Measurements from ENCODE around the gene GFOD1.

DNA sequence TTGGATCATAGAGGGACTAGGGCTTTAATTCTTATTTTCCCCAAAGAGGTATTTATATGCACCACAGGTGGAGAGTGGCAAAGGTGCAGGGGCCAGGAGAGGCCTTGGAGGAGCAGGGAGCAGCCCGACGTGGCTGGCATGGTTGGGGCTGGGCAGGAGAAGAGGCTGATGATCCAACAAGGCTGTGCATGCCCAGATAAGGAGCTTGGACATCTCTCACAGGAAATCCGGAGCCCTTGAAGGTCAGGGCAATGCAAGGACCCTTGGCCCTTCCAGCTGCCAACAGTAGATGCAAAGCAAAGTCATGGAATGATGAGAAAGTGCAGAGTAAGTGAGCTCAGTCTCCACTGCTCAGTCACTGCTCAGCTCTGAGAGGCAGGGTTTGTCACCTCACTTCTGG, 47.1 kb upstream of the GFOD1 start:
- no peak for TF ChIP-seq SIN3A (IDR thresholded peaks at IDR 0.05; ENCODE audit: borderline replicate concordance, insufficient read depth, low read depth, low read length)
- TF ChIP-seq, protein P1, sequence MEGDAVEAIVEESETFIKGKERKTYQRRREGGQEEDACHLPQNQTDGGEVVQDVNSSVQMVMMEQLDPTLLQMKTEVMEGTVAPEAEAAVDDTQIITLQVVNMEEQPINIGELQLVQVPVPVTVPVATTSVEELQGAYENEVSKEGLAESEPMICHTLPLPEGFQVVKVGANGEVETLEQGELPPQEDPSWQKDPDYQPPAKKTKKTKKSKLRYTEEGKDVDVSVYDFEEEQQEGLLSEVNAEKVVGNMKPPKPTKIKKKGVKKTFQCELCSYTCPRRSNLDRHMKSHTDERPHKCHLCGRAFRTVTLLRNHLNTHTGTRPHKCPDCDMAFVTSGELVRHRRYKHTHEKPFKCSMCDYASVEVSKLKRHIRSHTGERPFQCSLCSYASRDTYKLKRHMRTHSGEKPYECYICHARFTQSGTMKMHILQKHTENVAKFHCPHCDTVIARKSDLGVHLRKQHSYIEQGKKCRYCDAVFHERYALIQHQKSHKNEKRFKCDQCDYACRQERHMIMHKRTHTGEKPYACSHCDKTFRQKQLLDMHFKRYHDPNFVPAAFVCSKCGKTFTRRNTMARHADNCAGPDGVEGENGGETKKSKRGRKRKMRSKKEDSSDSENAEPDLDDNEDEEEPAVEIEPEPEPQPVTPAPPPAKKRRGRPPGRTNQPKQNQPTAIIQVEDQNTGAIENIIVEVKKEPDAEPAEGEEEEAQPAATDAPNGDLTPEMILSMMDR (IDR thresholded peaks at IDR 0.05): no peak
- TF ChIP-seq TCF7L2 (IDR thresholded peaks at IDR 0.05; ENCODE audit: low read depth, low read length): no peak
- TF ChIP-seq, protein P2, sequence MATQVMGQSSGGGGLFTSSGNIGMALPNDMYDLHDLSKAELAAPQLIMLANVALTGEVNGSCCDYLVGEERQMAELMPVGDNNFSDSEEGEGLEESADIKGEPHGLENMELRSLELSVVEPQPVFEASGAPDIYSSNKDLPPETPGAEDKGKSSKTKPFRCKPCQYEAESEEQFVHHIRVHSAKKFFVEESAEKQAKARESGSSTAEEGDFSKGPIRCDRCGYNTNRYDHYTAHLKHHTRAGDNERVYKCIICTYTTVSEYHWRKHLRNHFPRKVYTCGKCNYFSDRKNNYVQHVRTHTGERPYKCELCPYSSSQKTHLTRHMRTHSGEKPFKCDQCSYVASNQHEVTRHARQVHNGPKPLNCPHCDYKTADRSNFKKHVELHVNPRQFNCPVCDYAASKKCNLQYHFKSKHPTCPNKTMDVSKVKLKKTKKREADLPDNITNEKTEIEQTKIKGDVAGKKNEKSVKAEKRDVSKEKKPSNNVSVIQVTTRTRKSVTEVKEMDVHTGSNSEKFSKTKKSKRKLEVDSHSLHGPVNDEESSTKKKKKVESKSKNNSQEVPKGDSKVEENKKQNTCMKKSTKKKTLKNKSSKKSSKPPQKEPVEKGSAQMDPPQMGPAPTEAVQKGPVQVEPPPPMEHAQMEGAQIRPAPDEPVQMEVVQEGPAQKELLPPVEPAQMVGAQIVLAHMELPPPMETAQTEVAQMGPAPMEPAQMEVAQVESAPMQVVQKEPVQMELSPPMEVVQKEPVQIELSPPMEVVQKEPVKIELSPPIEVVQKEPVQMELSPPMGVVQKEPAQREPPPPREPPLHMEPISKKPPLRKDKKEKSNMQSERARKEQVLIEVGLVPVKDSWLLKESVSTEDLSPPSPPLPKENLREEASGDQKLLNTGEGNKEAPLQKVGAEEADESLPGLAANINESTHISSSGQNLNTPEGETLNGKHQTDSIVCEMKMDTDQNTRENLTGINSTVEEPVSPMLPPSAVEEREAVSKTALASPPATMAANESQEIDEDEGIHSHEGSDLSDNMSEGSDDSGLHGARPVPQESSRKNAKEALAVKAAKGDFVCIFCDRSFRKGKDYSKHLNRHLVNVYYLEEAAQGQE (IDR thresholded peaks at IDR 0.05; ENCODE audit: insufficient read depth in 1 of 2, low read depth in 2 of 2, low read length in 1 of 2): no peak

All from Panc1 (cell line).